PC-9 (cell line): ENCODE data around the gene MAP1LC3B2. TPM values are rescaled to one million over a fixed set of nuclear protein-coding genes. Genes with fewer than 3 reads are reported as not detected.

Experiments
- BruUV-seq: library from RNA; stranded (reverse); fragments of 400-500 nt; replicated peaks from 2 replicates; lab custom pipeline; 2021; lab: Mats Ljungman, UMichigan
- CTCF ChIA-PET: fragments of 300-600 bp; sonication (Branson Sonifier 250); formaldehyde crosslinking; loops from one replicate; lab custom pipeline; 2022; ENCODE audit warnings: antibody characterized with exemption; lab: Charles Lee
- POLR2A ChIA-PET: fragments of 300-600 bp; sonication (Branson Sonifier 250); formaldehyde crosslinking; loops from one replicate; lab custom pipeline; 2022; ENCODE audit warnings: antibody characterized with exemption; ENCODE audit not compliant: unreplicated experiment; lab: Charles Lee
- DNase-seq, 2 experiments: peaks; one replicate each; pipeline versions ENCODE4 v3.0.0 to v3.0.0-alpha.2; 2015 to 2022; ENCODE audit warnings: mixed read lengths in 1 of 2
- H2AFZ ChIP-seq: fragments of 200-600 bp; sonication (generic); 2 replicates; pipeline ENCODE4 v1.8.1; 2017; ENCODE audit warnings: antibody characterized with exemption
- H3F3A ChIP-seq: fragments of 200-600 bp; sonication (generic); 2 replicates; pipeline ENCODE4 v1.8.1; 2017; ENCODE audit warnings: antibody characterized with exemption, mild to moderate bottlenecking, low read depth; ENCODE audit not compliant: insufficient read depth
- H3K27ac ChIP-seq: fragments of 200-600 bp; sonication (generic); 2 replicates; pipeline ENCODE4 v1.6.1; 2016; ENCODE audit warnings: mixed run types
- H3K27me3 ChIP-seq: fragments of 200-600 bp; sonication (generic); 2 replicates; pipeline ENCODE4 v1.6.1; 2016; ENCODE audit warnings: low read depth, mixed run types; ENCODE audit not compliant: insufficient read depth
- H3K36me3 ChIP-seq: fragments of 200-600 bp; sonication (generic); 2 replicates; pipeline ENCODE4 v1.6.1; 2016; ENCODE audit warnings: low read depth, mixed run types
- H3K4me1 ChIP-seq: fragments of 200-600 bp; sonication (generic); replicated peaks from 2 replicates; pipeline ENCODE4 v1.6.1; 2016; ENCODE audit warnings: mixed run types; ENCODE audit not compliant: insufficient read depth
- H3K4me2 ChIP-seq: fragments of 200-600 bp; sonication (generic); 2 replicates; pipeline ENCODE4 v1.6.1; 2017; ENCODE audit warnings: mixed run types
- H3K4me3 ChIP-seq: fragments of 200-600 bp; sonication (generic); 2 replicates; pipeline ENCODE4 v1.6.1; 2016; ENCODE audit warnings: mixed run types
- H3K79me2 ChIP-seq: fragments of 200-600 bp; sonication (generic); 2 replicates; pipeline ENCODE4 v1.6.1; 2017; ENCODE audit warnings: low read depth, mixed run types
- H3K9me2 ChIP-seq: fragments of 200-600 bp; sonication (generic); 2 replicates; pipeline ENCODE4 v1.8.1; 2017; ENCODE audit warnings: mild to moderate bottlenecking; ENCODE audit not compliant: insufficient read depth
- H3K9me3 ChIP-seq: fragments of 200-600 bp; sonication (generic); 2 replicates; pipeline ENCODE4 v1.8.1; 2016; ENCODE audit warnings: low read depth; ENCODE audit not compliant: insufficient read depth
- H4K20me1 ChIP-seq: fragments of 200-600 bp; sonication (generic); 2 replicates; pipeline ENCODE4 v1.8.1; 2017; ENCODE audit not compliant: insufficient read depth
- EZH2 ChIP-seq: fragments of 200-600 bp; sonication (generic); IDR thresholded peaks from 2 replicates; pipeline ENCODE4 v1.8.0; 2017; ENCODE audit warnings: antibody characterized with exemption, low read depth
- intact Hi-C: fragments of 100-400 bp; cut with micrococcal nuclease; formaldehyde crosslinking; loops from one replicate; pipeline ENCODE4 v1.10.0; 2022; ENCODE audit not compliant: unreplicated experiment
- total RNA-seq: library from RNA; stranded (reverse); gene quantifications from 2 replicates; pipeline ENCODE4 v1.2.3, GENCODE V29; 2021
- TF ChIP-seq, protein P1 (sequence below): fragments of 200-600 bp; sonication (generic); conservative IDR thresholded peaks from 2 replicates; pipeline ENCODE4 v1.6.1; 2017; ENCODE audit warnings: mixed run types, antibody characterized with exemption, mild to moderate bottlenecking, moderate library complexity

The MAP1LC3B2 gene
- total RNA-seq, 1 experiment from 2014 or later: 1.4 TPM

- H4K20me1 ChIP-seq: no peaks in the 10 kb centered on the region; the same call in 1 of the 2 replicates
- H3K4me3 ChIP-seq: no peak overlapping the region
- POLR2A ChIA-PET: no interaction called here
- H3K27ac ChIP-seq: no peak overlapping the region
- H3K79me2 ChIP-seq: no peaks in the 10 kb centered on the region
- no peaks in the 10 kb centered on the region for H3K9me3 ChIP-seq
- H3F3A ChIP-seq: no peaks in the 10 kb centered on the region
- no peaks in the 10 kb centered on the region for H3K36me3 ChIP-seq
- CTCF ChIA-PET: interaction anchor here (0.6 kb wide), 1 partner anchor 37 kb away, joined by 3 read pairs; no protein-coding TSS in a partner anchor
- intact Hi-C loops: no loop called here
- no TSS peak for BruUV-seq
- 0 out of 2 replicates have a peak, but pooled peaks cover 6% of the 10 kb centered on the region for H3K27me3 ChIP-seq
- DNase-seq: no peak
- no peak overlapping the region for H2AFZ ChIP-seq
- H3K4me1 ChIP-seq: no peaks in the 10 kb centered on the region
- no peak overlapping the region for H3K4me2 ChIP-seq
- no peak for TF ChIP-seq EZH2
- TF ChIP-seq, protein P1, sequence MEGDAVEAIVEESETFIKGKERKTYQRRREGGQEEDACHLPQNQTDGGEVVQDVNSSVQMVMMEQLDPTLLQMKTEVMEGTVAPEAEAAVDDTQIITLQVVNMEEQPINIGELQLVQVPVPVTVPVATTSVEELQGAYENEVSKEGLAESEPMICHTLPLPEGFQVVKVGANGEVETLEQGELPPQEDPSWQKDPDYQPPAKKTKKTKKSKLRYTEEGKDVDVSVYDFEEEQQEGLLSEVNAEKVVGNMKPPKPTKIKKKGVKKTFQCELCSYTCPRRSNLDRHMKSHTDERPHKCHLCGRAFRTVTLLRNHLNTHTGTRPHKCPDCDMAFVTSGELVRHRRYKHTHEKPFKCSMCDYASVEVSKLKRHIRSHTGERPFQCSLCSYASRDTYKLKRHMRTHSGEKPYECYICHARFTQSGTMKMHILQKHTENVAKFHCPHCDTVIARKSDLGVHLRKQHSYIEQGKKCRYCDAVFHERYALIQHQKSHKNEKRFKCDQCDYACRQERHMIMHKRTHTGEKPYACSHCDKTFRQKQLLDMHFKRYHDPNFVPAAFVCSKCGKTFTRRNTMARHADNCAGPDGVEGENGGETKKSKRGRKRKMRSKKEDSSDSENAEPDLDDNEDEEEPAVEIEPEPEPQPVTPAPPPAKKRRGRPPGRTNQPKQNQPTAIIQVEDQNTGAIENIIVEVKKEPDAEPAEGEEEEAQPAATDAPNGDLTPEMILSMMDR: no peak
- H3K9me2 ChIP-seq: no peaks in the 10 kb centered on the region
These were observed 60.1 kb downstream of the MAP1LC3B2 start for GRCh38 chr12:116619246-116619645.

DNA sequence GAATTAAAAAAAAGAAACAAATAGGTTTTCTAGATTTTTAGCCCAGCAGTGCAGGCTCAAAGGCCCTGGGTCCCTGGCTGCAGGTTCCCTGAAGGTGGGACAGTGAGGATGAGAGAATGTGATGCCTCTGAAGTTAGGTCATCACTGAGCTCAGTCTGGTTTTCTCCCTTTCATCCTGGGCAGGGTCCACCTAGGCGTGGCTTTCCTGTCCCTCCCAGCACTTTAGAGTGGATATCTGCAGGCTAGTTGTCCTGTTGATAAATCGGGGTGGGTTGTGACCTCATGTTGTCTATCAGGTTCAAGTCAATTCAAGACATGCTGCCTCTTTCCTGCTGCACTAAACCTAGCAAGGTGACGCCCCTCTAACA is 60.9 kb downstream of the MAP1LC3B2 start:
- H3K36me3 ChIP-seq: no peaks in the 10 kb centered on the region
- no peaks in the 10 kb centered on the region for H3K79me2 ChIP-seq
- intact Hi-C loops: no loop called here
- BruUV-seq: no TSS peak
- no peak for TF ChIP-seq EZH2
- TF ChIP-seq, protein P1: no peak
- no peaks in the 10 kb centered on the region for H3F3A ChIP-seq
- H2AFZ ChIP-seq: no peak overlapping the region
- no peak overlapping the region for H3K4me2 ChIP-seq
- H4K20me1 ChIP-seq: no peaks in the 10 kb centered on the region; the same call in 1 of the 2 replicates
- H3K9me3 ChIP-seq: no peaks in the 10 kb centered on the region
- H3K27me3 ChIP-seq: 0 out of 2 replicates have a peak, but pooled peaks cover 6% of the 10 kb centered on the region
- no peak overlapping the region for H3K27ac ChIP-seq
- no peaks in the 10 kb centered on the region for H3K4me1 ChIP-seq
- H3K4me3 ChIP-seq: no peak overlapping the region
- CTCF ChIA-PET: no interaction called here
- POLR2A ChIA-PET: no interaction called here
- no peak for DNase-seq
- no peaks in the 10 kb centered on the region for H3K9me2 ChIP-seq

- Histone ChIP-seq H3K9me2 (no peaks in the 10 kb centered on the region), H3K27ac (no peak overlapping the region), H2AFZ (no peak overlapping the region), H4K20me1 (no peaks in the 10 kb centered on the region; the same call in 1 of the 2 replicates), H3K27me3 (0 out of 2 replicates have a peak, but pooled peaks cover 6% of the 10 kb centered on the region), H3K4me2 (no peak overlapping the region), H3F3A (no peaks in the 10 kb centered on the region), H3K79me2 (no peaks in the 10 kb centered on the region), H3K9me3 (no peaks in the 10 kb centered on the region), H3K36me3 (no peaks in the 10 kb centered on the region), H3K4me3 (no peak overlapping the region), H3K4me1 (no peaks in the 10 kb centered on the region)
- no TSS peak for BruUV-seq
- intact Hi-C loops: no loop called here
- ChIA-PET CTCF (no interaction called here), POLR2A (no interaction called here)
- no peak for DNase-seq
- TF ChIP-seq EZH2: no peak
- TF ChIP-seq, protein P1: no peak
These were observed 61.5 kb downstream of the MAP1LC3B2 start for GRCh38 chr12:116620492-116621191.
